ENCODE measurements around the gene LDB2. TPM values are rescaled to one million over a fixed set of nuclear protein-coding genes. Genes with fewer than 3 reads are reported as not detected.

LDB2 gene
- total RNA-seq, 4 donors from 2014 or later: 33.7 to 191 (median 43.5) TPM

DNA sequence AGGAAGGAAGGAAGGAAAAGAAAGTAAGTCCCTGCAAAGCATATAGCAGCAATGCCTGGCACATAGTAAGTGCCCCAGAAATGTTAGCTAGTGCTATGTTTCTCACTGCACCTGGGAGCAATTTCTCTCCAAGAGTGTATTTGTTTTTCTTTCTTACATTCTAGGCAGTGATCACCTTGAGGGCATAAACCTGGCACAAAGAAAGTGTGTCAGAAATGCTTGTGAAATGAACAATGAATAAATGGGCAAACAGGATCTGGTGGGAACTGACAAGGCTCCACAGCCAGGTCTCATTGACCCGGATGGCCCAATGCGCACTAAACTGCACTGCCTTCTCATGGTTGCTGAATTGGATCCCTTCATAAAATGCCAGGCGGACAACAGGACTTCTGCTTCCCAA lies 316.4 kb downstream of the LDB2 start:
- TF ChIP-seq, protein P1, sequence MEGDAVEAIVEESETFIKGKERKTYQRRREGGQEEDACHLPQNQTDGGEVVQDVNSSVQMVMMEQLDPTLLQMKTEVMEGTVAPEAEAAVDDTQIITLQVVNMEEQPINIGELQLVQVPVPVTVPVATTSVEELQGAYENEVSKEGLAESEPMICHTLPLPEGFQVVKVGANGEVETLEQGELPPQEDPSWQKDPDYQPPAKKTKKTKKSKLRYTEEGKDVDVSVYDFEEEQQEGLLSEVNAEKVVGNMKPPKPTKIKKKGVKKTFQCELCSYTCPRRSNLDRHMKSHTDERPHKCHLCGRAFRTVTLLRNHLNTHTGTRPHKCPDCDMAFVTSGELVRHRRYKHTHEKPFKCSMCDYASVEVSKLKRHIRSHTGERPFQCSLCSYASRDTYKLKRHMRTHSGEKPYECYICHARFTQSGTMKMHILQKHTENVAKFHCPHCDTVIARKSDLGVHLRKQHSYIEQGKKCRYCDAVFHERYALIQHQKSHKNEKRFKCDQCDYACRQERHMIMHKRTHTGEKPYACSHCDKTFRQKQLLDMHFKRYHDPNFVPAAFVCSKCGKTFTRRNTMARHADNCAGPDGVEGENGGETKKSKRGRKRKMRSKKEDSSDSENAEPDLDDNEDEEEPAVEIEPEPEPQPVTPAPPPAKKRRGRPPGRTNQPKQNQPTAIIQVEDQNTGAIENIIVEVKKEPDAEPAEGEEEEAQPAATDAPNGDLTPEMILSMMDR (IDR thresholded peaks at IDR 0.05): no peak
- DNase-seq (ENCODE audit: low spot score): no peak

DNA sequence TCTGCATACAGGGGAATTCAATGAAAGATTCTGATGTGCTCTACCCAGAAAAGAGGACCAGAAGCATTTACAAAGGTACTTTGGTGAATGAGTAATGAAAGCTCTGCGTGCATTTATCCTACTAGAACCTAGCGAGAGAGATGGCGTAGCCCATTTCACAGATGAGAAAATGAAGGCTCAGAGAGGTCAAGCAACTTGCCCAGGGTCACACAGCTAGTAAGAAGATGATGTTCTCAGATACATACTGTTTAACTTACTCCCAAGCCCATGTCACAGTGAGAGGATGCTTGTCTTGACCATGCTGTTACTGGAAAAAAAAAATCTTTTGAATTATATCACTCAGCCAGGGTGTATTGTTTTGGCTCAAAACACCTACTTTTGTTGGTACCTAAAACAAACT lies 317.3 kb downstream of the LDB2 start:
- TF ChIP-seq, protein P1 (IDR thresholded peaks at IDR 0.05): no peak
- DNase-seq (ENCODE audit: low spot score) (no peak), ATAC-seq (ENCODE audit: low FRiP score) (no peak)

More for the DNA sequence above, 316.4 kb downstream of the LDB2 start:
- ATAC-seq (ENCODE audit: low FRiP score): no peak

DNA sequence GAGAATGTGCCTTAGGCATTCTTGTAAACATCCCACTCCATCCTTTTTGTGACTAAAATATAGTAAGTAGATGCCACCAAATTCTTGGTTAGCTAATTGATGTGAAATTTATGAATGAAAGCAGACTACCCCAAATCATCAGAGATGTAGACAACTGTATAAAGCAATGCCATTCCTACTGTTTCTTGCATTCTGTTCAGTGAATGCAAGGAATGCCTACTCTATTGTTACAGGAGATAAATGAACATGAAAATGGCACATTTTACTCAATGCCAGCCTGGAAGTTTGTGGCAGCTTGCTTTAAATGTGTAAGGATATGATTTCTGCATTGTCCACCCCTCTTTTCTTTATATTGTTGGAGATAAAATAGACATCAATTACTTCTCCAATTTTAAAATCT lies 317.9 kb downstream of the LDB2 start:
- DNase-seq (ENCODE audit: low spot score) (no peak), ATAC-seq (ENCODE audit: low FRiP score) (no peak)
- TF ChIP-seq, protein P1 (IDR thresholded peaks at IDR 0.05): no peak

DNA sequence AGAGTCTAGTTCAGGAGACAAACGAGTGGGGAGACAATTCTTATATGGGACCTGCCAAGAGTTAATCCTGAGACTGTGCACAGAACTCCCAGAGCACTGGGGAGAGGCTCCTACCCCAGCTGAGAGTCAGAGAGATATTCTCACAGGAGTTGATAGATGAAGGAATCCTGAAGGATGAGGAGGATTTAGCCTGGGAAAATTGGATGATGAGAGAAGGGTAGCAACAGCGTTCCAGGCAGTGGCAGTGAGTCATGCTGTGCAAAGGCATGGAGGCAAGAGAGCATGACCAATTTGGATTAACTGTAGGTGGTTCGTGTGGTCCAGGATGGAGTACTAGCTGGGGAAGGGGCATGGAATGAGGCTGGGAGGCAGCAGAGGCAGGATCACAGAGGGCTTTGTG lies 318.6 kb downstream of the LDB2 start:
- ATAC-seq (ENCODE audit: low FRiP score): no peak
- no peak for DNase-seq (ENCODE audit: low spot score)
- TF ChIP-seq, protein P1 (IDR thresholded peaks at IDR 0.05): no peak

DNA sequence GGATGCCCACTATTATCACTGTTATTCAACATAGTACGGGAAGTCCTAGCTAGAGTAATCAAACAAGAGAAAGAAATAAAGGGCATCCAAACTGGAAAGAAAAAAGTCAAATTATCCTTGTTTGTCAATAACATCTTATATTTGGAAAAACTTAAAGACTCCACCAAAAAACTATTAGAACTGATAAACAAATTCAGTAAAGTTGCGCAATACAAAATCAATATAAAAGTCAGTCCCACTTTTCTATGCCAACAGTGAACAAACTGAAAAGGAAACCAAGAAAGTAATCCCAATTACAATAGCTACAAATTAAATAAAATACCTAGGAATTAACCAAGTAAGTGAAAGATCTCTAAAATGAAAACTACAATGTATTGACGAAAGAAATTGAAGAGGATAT lies 321.3 kb downstream of the LDB2 start:
- DNase-seq (ENCODE audit: low spot score) (no peak), ATAC-seq (ENCODE audit: low FRiP score) (no peak)
- TF ChIP-seq, protein P1 (IDR thresholded peaks at IDR 0.05): no peak

DNA sequence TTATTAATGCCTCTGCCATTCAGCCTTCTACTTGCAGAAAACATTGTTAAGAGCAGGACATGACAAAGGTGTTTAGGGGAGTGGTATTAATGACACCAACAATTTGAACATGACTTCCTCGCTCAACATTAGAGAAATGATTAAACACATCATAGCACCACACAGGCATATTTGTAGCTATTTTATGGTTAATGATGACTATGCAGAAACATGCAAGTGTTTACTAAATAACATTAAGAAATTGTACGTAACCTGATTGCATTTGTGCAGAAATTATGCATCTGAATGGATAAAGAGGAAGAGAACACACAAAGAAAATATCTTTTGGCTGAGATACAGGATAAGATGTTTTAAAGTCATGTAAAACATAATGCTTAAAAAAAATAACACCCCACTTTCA lies 323.5 kb downstream of the LDB2 start:
- TF ChIP-seq, protein P1 (IDR thresholded peaks at IDR 0.05): no peak
- no peak for DNase-seq (ENCODE audit: low spot score)

DNA sequence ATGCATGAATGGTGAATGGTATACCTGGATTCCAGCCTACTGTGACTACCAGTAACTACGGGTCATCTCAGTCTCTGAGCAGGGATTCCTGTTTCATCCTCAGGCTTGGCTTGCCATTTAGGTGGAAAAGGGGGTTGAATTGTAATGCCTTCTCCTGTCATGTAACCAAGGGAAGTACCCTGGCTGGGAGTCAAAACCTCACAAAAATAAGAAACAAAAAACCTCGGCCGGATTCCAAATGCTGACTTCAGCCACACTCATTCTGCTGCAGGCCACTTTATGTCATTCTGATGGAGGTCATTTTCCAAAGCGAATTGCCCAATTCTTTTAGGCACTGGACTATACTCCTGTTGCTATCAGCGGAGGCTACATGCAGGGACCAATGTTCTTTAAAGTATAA lies 324.7 kb downstream of the LDB2 start:
- TF ChIP-seq, protein P1 (IDR thresholded peaks at IDR 0.05): no peak
- DNase-seq (ENCODE audit: low spot score): no peak

More for the DNA sequence above, 323.5 kb downstream of the LDB2 start:
- ATAC-seq (ENCODE audit: low FRiP score): no peak

More for the DNA sequence above, 324.7 kb downstream of the LDB2 start:
- ATAC-seq (ENCODE audit: low FRiP score): no peak
